ENCODE results near the gene RHBDD2.
"Not testable (repeated sequence)": the region's sequence is repeated elsewhere in the genome, so short reads cannot be mapped to it uniquely, and the experiment has no call there.

The RHBDD2 gene

DNA sequence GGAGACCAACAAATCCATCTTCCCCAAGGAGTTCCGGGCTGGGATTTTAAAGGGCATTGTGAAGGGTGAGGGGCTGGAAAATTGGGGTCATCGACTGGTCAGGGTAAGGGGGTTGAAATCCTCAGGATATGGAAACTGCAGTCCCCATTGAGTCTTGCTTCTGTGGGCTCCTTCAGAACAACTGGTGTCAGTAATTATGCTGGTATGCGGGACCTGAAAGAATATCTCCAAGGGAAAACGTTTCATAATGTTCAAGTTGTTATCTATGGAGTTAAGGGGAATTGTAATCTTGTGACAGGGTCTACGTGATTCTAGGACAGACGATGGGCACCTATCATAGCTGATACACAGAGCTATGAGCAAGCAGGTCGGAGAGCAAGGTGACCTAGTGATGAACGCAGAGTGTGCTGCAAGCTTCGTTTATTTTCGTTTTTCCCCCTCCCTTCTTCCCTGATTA lies 494 bp upstream of the RHBDD2 start:
- TF ChIP-seq, protein P1, sequence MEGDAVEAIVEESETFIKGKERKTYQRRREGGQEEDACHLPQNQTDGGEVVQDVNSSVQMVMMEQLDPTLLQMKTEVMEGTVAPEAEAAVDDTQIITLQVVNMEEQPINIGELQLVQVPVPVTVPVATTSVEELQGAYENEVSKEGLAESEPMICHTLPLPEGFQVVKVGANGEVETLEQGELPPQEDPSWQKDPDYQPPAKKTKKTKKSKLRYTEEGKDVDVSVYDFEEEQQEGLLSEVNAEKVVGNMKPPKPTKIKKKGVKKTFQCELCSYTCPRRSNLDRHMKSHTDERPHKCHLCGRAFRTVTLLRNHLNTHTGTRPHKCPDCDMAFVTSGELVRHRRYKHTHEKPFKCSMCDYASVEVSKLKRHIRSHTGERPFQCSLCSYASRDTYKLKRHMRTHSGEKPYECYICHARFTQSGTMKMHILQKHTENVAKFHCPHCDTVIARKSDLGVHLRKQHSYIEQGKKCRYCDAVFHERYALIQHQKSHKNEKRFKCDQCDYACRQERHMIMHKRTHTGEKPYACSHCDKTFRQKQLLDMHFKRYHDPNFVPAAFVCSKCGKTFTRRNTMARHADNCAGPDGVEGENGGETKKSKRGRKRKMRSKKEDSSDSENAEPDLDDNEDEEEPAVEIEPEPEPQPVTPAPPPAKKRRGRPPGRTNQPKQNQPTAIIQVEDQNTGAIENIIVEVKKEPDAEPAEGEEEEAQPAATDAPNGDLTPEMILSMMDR (IDR thresholded peaks at IDR 0.05; ENCODE audit: low read depth, low read length), result no peak
- H3K4me3 ChIP-seq (ENCODE audit: low read depth, low read length), result peak overlapping the region; percentile 50

DNA sequence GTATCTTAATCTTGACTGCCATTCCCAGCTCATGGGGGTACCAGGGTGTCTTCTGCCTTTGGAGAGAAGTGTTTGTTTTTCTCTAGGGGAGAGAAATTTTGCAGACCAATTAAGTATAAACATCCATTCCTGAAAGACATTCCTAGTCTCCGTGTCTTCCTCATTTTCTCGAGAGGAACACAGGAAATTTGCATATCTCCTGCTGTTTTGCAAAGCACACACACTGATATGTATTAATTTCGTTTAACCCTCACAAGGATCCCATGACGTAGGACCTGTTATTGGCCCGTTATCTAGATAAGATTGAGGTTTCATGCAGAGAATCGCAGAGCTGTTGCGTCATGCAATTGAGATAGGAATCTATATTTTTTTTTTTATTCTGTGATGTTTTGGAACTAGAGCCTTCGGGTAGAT lies 944 bp downstream of the RHBDD2 start:
- TF ChIP-seq, protein P1 (IDR thresholded peaks at IDR 0.05; ENCODE audit: low read depth, low read length), result no peak
- peak overlapping the region; percentile 97 for H3K4me3 ChIP-seq (ENCODE audit: low read depth, low read length)

DNA sequence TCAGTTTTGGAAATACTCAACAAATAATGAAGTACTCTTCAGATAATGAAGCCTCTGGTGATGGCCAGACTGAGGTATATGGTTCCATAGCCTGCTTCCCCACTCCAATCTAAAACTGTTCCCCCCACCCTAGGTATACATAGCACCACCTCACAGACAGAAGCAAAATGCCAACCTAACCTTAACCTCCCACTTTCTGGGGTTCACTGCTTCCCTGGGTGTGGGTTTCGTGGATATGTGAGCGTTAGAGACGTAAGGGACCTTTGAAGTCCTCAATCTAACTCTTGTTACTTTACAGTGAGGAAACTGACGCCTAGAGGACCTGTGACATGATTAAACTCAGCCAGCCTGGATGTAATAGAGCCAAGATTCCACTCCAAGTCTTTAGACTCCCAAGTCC lies 1.4 kb downstream of the RHBDD2 start:
- H3K4me3 ChIP-seq (ENCODE audit: low read depth, low read length), result peak overlapping the region; percentile 97
- TF ChIP-seq, protein P1 (IDR thresholded peaks at IDR 0.05; ENCODE audit: low read depth, low read length), result no peak

DNA sequence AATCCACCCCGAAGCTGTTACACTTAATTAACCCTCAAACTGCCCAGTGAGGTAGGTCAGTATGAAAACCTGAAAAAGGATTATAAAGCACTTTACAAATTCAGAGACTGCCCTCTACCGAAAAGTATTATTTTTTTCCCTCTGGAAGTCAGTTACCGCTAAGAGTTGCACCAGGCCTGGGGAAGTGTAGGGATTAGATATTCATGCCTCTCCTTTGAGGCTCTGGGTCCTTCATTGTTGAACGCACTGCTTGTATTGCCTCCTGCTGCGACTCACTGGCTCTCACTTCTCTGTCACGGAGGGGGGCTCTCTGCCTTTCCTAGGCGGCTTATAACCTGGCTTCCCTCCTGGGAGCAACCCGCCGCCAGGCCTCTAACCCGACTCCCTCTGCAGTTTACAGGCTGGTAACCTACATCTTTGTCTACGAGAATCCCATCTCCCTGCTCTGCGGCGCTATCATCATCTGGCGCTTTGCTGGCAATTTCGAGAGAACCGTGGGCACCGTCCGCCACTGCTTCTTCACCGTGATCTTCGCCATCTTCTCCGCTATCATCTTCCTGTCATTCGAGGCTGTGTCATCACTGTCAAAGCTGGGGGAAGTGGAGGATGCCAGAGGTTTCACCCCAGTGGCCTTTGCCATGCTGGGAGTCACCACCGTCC lies 2.7 kb downstream of the RHBDD2 start:
- no peak overlapping the region for H3K4me3 ChIP-seq (ENCODE audit: low read depth, low read length)
- TF ChIP-seq, protein P1 (IDR thresholded peaks at IDR 0.05; ENCODE audit: low read depth, low read length), result no peak

DNA sequence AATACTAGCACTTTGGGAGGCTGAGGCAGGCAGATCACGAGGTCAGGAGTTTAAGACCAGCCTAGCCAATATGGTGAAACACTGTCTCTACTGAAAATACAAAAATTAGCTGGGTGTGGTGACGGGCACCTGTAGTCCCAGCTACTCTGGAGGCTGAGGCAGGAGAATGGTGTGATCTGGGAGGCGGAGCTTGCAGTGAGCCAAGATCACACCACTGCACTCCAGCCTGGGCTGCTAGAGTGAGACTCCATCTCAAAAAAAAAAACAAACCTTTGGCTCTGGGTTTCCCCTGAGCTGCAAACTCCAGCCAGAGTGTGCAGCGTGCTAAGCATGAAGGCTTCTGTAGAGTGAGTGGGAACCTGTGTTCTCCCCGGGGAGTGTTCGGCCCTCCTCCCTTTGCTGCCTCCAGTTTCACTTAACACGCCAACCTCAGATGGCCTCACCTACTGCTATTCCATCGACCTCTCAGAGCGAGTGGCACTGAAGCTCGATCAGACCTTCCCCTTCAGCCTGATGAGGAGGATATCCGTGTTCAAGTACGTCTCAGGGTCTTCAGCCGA lies 4.5 kb downstream of the RHBDD2 start:
- H3K4me3 ChIP-seq (ENCODE audit: low read depth, low read length), result not testable (repeated sequence)

DNA sequence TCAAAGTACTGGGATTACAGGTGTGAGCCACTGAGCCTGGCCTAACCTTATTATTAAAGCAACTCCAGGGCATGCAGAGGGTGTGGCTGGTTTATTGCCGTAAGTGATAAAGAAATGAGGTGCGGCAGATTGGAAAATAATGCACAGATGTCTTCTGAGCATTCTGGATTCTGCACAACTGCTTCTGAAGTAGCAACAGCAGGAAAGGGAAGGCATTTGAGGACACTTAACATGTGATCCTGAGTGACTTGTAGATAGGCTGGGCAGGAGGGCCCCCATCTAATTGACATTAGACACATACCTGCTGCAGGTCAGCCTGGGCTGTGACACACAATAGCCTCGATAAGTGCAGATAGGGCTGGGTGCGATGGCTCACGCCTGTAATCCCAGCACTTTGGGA lies 5.6 kb downstream of the RHBDD2 start:
- no peak overlapping the region for H3K4me3 ChIP-seq (ENCODE audit: low read depth, low read length)
- TF ChIP-seq, protein P1 (IDR thresholded peaks at IDR 0.05; ENCODE audit: low read depth, low read length), result no peak

DNA sequence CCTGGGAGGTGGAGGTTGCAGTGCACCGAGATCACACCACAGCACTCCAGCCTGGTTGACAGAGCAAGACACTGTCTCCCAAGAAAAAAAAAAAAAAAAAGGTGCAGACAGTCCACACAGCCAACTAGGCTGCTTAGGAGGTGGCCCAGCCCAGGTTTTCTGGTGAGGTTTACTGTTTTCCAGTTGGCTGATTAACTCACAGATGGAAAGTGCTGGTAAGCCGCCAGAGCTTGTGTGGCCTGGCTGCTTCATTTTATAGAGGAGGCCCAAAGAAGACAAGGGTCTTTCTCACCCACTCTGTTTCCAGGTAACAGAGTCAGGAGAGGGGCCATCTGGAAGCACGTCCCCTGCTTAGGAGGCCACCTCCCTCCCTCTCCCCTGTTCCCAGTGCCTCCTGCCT lies 6.2 kb downstream of the RHBDD2 start:
- H3K4me3 ChIP-seq (ENCODE audit: low read depth, low read length), result no peak overlapping the region
- TF ChIP-seq, protein P1 (IDR thresholded peaks at IDR 0.05; ENCODE audit: low read depth, low read length), result no peak

All from WI38 (cell line).